ENCODE measurements around the gene TXNL4A. TPM values are rescaled to one million over a fixed set of nuclear protein-coding genes. Genes with fewer than 3 reads are reported as not detected.

TXNL4A gene
- polyA plus RNA-seq, 1 of the 3 experiments (the other 2 are of a cell fraction): 158 TPM

DNA sequence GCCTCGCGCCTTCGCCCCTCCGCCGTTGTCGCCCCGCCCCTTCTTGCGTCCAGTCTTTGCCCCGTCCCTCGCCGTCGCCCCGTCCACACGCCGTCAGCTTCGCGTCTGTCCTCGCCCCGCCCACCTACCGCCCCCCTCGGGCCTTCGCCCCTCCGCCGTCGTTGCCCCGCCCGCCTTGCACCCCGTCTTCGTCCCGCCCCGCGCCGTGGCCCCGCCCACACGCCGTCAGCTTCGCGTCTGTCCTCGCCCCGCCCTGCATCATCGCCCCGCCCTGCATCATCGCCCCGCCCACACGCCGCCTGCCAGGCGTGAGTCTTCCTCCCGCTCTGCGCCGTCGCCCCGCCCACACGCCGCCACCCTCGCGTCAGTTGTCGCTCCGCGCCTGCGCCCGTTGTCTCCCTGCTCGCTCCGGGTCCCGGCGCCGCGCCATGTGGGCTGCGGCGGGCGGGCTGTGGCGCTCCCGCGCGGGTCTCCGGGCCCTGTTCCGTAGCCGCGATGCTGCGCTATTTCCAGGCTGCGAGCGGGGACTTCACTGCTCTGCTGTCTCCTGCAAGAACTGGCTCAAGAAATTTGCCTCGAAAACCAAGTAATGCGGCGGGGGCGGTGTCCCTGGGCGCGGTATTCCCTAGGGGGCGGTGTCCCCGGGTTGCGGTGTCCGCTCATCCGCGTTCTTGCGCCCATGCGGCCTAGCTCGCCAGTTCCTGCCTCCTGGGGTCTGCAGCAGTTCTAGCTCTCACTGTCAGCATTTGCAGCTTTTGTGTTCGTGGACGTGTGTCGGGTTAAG, 45.9 kb upstream of the TXNL4A start, which contains the start of gene RBFA (continued):
- TF ChIP-seq REST (IDR thresholded peaks at IDR 0.05; ENCODE audit: low read depth, low read length) (0 out of 2 replicates have a peak, but pooled peaks have one; percentile 8), GABPA (IDR thresholded peaks at IDR 0.05; ENCODE audit: low read depth) (no peak), SIN3A (IDR thresholded peaks at IDR 0.05; ENCODE audit: borderline replicate concordance, low read depth, low read length) (no peak)
- TF ChIP-seq, protein P1, sequence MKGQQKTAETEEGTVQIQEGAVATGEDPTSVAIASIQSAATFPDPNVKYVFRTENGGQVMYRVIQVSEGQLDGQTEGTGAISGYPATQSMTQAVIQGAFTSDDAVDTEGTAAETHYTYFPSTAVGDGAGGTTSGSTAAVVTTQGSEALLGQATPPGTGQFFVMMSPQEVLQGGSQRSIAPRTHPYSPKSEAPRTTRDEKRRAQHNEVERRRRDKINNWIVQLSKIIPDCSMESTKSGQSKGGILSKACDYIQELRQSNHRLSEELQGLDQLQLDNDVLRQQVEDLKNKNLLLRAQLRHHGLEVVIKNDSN (IDR thresholded peaks at IDR 0.05; ENCODE audit: borderline replicate concordance, low read depth): no peak
- TF ChIP-seq, protein P2, sequence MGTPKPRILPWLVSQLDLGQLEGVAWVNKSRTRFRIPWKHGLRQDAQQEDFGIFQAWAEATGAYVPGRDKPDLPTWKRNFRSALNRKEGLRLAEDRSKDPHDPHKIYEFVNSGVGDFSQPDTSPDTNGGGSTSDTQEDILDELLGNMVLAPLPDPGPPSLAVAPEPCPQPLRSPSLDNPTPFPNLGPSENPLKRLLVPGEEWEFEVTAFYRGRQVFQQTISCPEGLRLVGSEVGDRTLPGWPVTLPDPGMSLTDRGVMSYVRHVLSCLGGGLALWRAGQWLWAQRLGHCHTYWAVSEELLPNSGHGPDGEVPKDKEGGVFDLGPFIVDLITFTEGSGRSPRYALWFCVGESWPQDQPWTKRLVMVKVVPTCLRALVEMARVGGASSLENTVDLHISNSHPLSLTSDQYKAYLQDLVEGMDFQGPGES (IDR thresholded peaks at IDR 0.05; ENCODE audit: low read depth, low read length): no peak

GRCh38 chr18:80033181-80034067, 45.1 kb upstream of the TXNL4A start:
- peak overlapping the region; percentile 84 for H2AFZ ChIP-seq (ENCODE audit: low read depth)
- H3K9me2 ChIP-seq: no peaks in the 10 kb centered on the region
- H3K27ac ChIP-seq (ENCODE audit: low read depth in 2 of 2, low read length in 1 of 2): peak overlapping the region; percentile 62 to 78
- H3K9ac ChIP-seq: peak overlapping the region; percentile 81
- ChIA-PET CTCF (interaction anchor here (1.3 to 1.4 kb wide), 2 partner anchors 16 to 122 kb away, joined by 3 to 5 read pairs; no protein-coding TSS in a partner anchor), POLR2A (interaction anchor here (1.1 to 1.5 kb wide), 2 partner anchors 75 to 214 kb away, joined by 4 to 8 read pairs; partner anchors contain the start of genes ADNP2 and PARD6G)
- peaks cover 4 to 6% of the 10 kb centered on the region in 2 experiments for H3K36me3 ChIP-seq (replicated peaks in 1 of 2; ENCODE audit: control insufficient read depth in 1 of 2, insufficient read depth in 2 of 2, low read length in 1 of 2)
- peak; percentile 90 for TF ChIP-seq MXI1 (IDR thresholded peaks at IDR 0.05; ENCODE audit: low read depth, low read length)
- peak; percentile 67 for TF ChIP-seq PBX3 (IDR thresholded peaks at IDR 0.05)
- TF ChIP-seq, protein P3, sequence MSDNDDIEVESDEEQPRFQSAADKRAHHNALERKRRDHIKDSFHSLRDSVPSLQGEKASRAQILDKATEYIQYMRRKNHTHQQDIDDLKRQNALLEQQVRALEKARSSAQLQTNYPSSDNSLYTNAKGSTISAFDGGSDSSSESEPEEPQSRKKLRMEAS (IDR thresholded peaks at IDR 0.05; ENCODE audit: low read depth): peak; percentile 85
- no peak for TF ChIP-seq NFIC (IDR thresholded peaks at IDR 0.05; ENCODE audit: borderline replicate concordance)
- TF ChIP-seq SIN3A (IDR thresholded peaks at IDR 0.05; ENCODE audit: borderline replicate concordance, low read depth, low read length): peak; percentile 56; the same call in 1 of the 2 replicates
- peak; percentile 18; the same call in 1 of the 2 replicates for TF ChIP-seq NRF1 (IDR thresholded peaks at IDR 0.05; ENCODE audit: low read depth, low read length)
- no peaks in the 10 kb centered on the region for H3K27me3 ChIP-seq (ENCODE audit: insufficient read depth)
- H3K79me2 ChIP-seq (ENCODE audit: insufficient read depth): peaks cover 34% of the 10 kb centered on the region
- no peak for DNase-seq
- H3K4me2 ChIP-seq: peak overlapping the region; percentile 83
- peaks cover 7% of the 10 kb centered on the region; the same call in 1 of the 2 replicates for H4K20me1 ChIP-seq (ENCODE audit: insufficient read depth)
- H3K4me3 ChIP-seq (ENCODE audit: low read depth in 2 of 2, low read length in 1 of 2): peak overlapping the region; percentile 67 to 68
- H3K4me1 ChIP-seq (ENCODE audit: control insufficient read depth in 1 of 2, insufficient read depth in 2 of 2, low read depth in 1 of 2, low read length in 1 of 2): peaks cover 0 to 14% of the 10 kb centered on the region in 2 experiments; a peak in 1 of 4 replicates
- WGBS (ENCODE audit: low lambda C conversion rate): 6% methylated on average over 51 of the region's 90 CpGs
- no peaks in the 10 kb centered on the region for H3F3A ChIP-seq (replicated peaks; ENCODE audit: insufficient read depth)
- no peaks in the 10 kb centered on the region for H3K9me3 ChIP-seq

Data from SK-N-SH (cell line).